GM12878 (cell line): ENCODE measurements around the gene KDM4C. TPM values are rescaled to one million over a fixed set of nuclear protein-coding genes. Genes with fewer than 3 reads are reported as not detected.
A peak's percentile ranks its signal among the peaks of the same experiment; 100 is the strongest.

Experiments
- ATAC-seq: fragments of 200-7000 bp; cut with Tn5 transposase; 3 replicates; pipeline ENCODE4 v1.9.1; 2020; ENCODE audit warnings: mild to moderate bottlenecking, moderate library complexity
- BruUV-seq: library from RNA; stranded (reverse); fragments of 400-500 nt; replicated peaks from 2 replicates; lab custom pipeline; 2021; lab: Mats Ljungman, UMichigan
- CTCF ChIA-PET: fragments of 300-600 bp; sonication (Branson Sonifier 250); formaldehyde crosslinking; extraction: SDS; loops from one replicate; lab custom pipeline; 2021; ENCODE audit warnings: inconsistent platforms; lab: Yijun Ruan, JAX
- POLR2A ChIA-PET: fragments of 350-600 bp; formaldehyde crosslinking; extraction: SDS; loops from one replicate; lab custom pipeline; 2021; ENCODE audit warnings: inconsistent platforms; lab: Charles Lee
- RAD21 ChIA-PET: fragments of 300-600 bp; sonication (Branson Sonifier 250); formaldehyde crosslinking; loops from one replicate; lab custom pipeline; 2023; ENCODE audit warnings: antibody characterized with exemption; ENCODE audit not compliant: unreplicated experiment; lab: Charles Lee
- SMC1A ChIA-PET: fragments of 300-600 bp; sonication (Branson Sonifier 250); formaldehyde crosslinking; loops from one replicate; lab custom pipeline; 2023; ENCODE audit not compliant: unreplicated experiment, uncharacterized antibody; lab: Charles Lee
- DNase-seq: peaks from one replicate; pipeline ENCODE4 v3.0.0-alpha.2; 2011; ENCODE audit warnings: low read depth, low spot score
- FAIRE-seq: peaks from 3 replicates; lab custom pipeline; 2011; peaks lifted over from hg19 to GRCh38; lab: Jason Lieb, UNC
- H2AFZ ChIP-seq: 2 replicates; pipeline ENCODE4 v1.6.0; 2011; ENCODE audit warnings: low read depth, low read length, control low read depth; ENCODE audit not compliant: control insufficient read depth
- H3K27ac ChIP-seq: 2 replicates; pipeline ENCODE4 v1.5.1; 2011; ENCODE audit warnings: control low read depth; ENCODE audit not compliant: control insufficient read depth, insufficient read depth
- H3K27me3 ChIP-seq, 2 experiments: replicated peaks in 1 of 2; 2 replicates each; pipeline versions ENCODE4 v1.6.0 to v1.6.1; 2011; ENCODE audit warnings: low read length in 1 of 2; ENCODE audit not compliant: control insufficient read depth in 2 of 2, insufficient read depth in 2 of 2
- H3K36me3 ChIP-seq, 2 experiments: 2 replicates each; pipeline ENCODE4 v1.5.1; 2011; ENCODE audit warnings: low read length in 1 of 2; ENCODE audit not compliant: control insufficient read depth in 2 of 2, insufficient read depth in 2 of 2
- H3K4me1 ChIP-seq: 2 replicates; pipeline ENCODE4 v1.6.1; 2011; ENCODE audit warnings: mild to moderate bottlenecking, low read length, moderate library complexity, mixed read lengths; ENCODE audit not compliant: control insufficient read depth, insufficient read depth
- H3K4me2 ChIP-seq: 2 replicates; pipeline ENCODE4 v1.6.0; 2011; ENCODE audit warnings: control low read depth; ENCODE audit not compliant: control insufficient read depth, insufficient read depth
- H3K4me3 ChIP-seq: fragments of 200-600 bp; sonication (generic); 2 replicates; pipeline ENCODE4 v1.5.1; 2016
- H3K79me2 ChIP-seq: 2 replicates; pipeline ENCODE4 v1.6.0; 2011; ENCODE audit warnings: low read length; ENCODE audit not compliant: control insufficient read depth, insufficient read depth
- H3K9ac ChIP-seq: 2 replicates; pipeline ENCODE4 v1.8.0; 2011; ENCODE audit warnings: low read length, control low read depth, mixed read lengths; ENCODE audit not compliant: control insufficient read depth, insufficient read depth
- H3K9me3 ChIP-seq: replicated peaks from 3 replicates; pipeline ENCODE4 v1.5.1; 2011; ENCODE audit warnings: mild to moderate bottlenecking, low read length; ENCODE audit not compliant: control insufficient read depth, insufficient read depth
- H4K20me1 ChIP-seq: 2 replicates; pipeline ENCODE4 v1.6.0; 2011; ENCODE audit not compliant: control insufficient read depth, insufficient read depth
- ELK1 ChIP-seq: IDR thresholded peaks from 2 replicates; pipeline ENCODE4 v1.6.1; 2012; ENCODE audit warnings: low read depth, low read length, improper control_type of control experiment
- FOXK2 ChIP-seq: fragments of 450-650 bp; IDR thresholded peaks from 2 replicates; pipeline ENCODE4 v1.6.1; 2017; ENCODE audit warnings: mild to moderate bottlenecking, moderate library complexity
- HCFC1 ChIP-seq: fragments of 150-350 bp; IDR thresholded peaks from 2 replicates; pipeline ENCODE4 v1.6.1; 2014; ENCODE audit warnings: low read length
- JUNB ChIP-seq: IDR thresholded peaks from 2 replicates; pipeline ENCODE4 v1.6.1; 2016; ENCODE audit warnings: antibody characterized with exemption, mild to moderate bottlenecking
- MAX ChIP-seq: IDR thresholded peaks from 2 replicates; pipeline ENCODE4 v1.6.1; 2012; ENCODE audit warnings: low read depth, low read length, improper control_type of control experiment
- MXI1 ChIP-seq: fragments of 150-350 bp; IDR thresholded peaks from 2 replicates; pipeline ENCODE4 v1.6.1; 2011; ENCODE audit warnings: low read depth, mild to moderate bottlenecking, inconsistent platforms, low read length, improper control_type of control experiment
- NRF1 ChIP-seq: conservative IDR thresholded peaks from 2 replicates; pipeline ENCODE4 v1.6.1; 2011; ENCODE audit warnings: mild to moderate bottlenecking, low read depth, low read length, improper control_type of control experiment
- TARDBP ChIP-seq: IDR thresholded peaks from 2 replicates; pipeline ENCODE4 v1.6.1; 2016; ENCODE audit warnings: borderline replicate concordance
- WGBS: methylation state at CpG from one replicate; pipeline ENCODE4 v1.1.6; 2016; ENCODE audit warnings: low lambda C conversion rate; ENCODE audit not compliant: insufficient replicate concordance, insufficient coverage; ENCODE audit errors: missing lambda C conversion rate; 5-methylcytosine and 5-hydroxymethylcytosine counted together
- in situ Hi-C: fragments of 300-500 bp; cut with MboI; formaldehyde crosslinking; loops from 9 replicates; pipeline ENCODE4 v1.14.3; 2018; ENCODE audit warnings: mixed read lengths
- intact Hi-C: fragments of 100-400 bp; cut with micrococcal nuclease; formaldehyde crosslinking; loops from one replicate; pipeline ENCODE4 v1.14.2; 2022; ENCODE audit not compliant: unreplicated experiment
- polyA plus RNA-seq, 11 experiments: library from polyadenylated mRNA; depleted of rRNA in 4 of 11; unstranded in 6 of 11; stranded (reverse) in 5 of 11; fragments of >200 nt; fragmentation: Nextera tagmentation in 4 of 11; fragmentation: Illumina TruSeq in 1 of 11; extraction: Ambion mirVana in 4 of 11; extraction: Trizol in 1 of 11; gene quantifications; 1 replicate in 1 of 11; 2 replicates in 10 of 11; pipeline versions ENCODE4 v1.2.1 to v1.2.3, GENCODE V29; 2011 to 2016; ENCODE audit warnings: inconsistent platforms in 2 of 11, missing spikeins in 2 of 11, low read depth in 1 of 11
- total RNA-seq, 4 experiments: library from RNA; depleted of rRNA in 3 of 4; stranded (reverse); fragments of >200 nt in 3 of 4; fragmentation: Illumina TruSeq in 1 of 4; extraction: Trizol in 1 of 4; gene quantifications; 2 replicates each; pipeline versions ENCODE4 v1.2.1 to v1.2.3, GENCODE V29; 2013 to 2021

The KDM4C gene
- total and polyA plus RNA-seq, 10 of the 15 experiments (the other 5 are each of a cell fraction or from before 2014, with no cell fraction given), result 6.8 to 41.2 (median 20.1) TPM

DNA sequence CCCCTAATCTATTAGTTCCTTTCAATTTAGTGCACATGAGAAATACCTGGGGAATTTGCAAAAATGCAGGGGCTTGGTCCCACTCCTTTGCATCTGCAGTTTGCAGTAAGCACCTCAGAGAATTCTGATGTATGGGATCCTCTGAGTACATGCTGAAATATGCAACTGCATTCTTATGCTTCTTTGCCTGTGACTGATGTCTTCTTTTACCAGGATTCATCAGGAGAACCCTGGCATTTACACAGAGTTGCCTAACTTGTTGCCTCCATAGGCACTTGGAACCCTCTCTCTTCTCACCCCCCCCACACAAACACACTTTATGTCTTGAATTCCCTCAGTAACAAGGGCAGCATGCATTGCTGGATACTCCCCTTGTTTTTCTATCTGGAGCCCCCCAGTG, 173.1 kb downstream of the KDM4C start:
- Histone ChIP-seq H3K4me1 (peaks cover 13% of the 10 kb centered on the region), H3K4me2 (no peak overlapping the region), H4K20me1 (no peaks in the 10 kb centered on the region; the same call in 1 of the 2 replicates), H3K36me3 (peaks cover 0 to 5% of the 10 kb centered on the region in 2 experiments), H3K9ac (no peak overlapping the region), H3K4me3 (no peak overlapping the region), H3K27me3 (no peaks in the 10 kb centered on the region), H2AFZ (no peak overlapping the region), H3K27ac (no peak overlapping the region), H3K9me3 (no peaks in the 10 kb centered on the region; the same call in 2 of the 3 replicates), H3K79me2 (no peaks in the 10 kb centered on the region; the same call in 1 of the 2 replicates)
- TF ChIP-seq MXI1 (no peak), MAX (no peak), FOXK2 (no peak), HCFC1 (no peak), NRF1 (no peak), JUNB (no peak)
- SMC1A ChIA-PET, result no interaction called here
- no peak for ATAC-seq
- POLR2A ChIA-PET, result no interaction called here
- CTCF ChIA-PET, result no interaction called here
- intact Hi-C loops (no loop called here), in situ Hi-C loops (no loop called here)
- no TSS peak for BruUV-seq
- RAD21 ChIA-PET, result interaction anchor here (0.6 kb wide), 1 partner anchor 224 kb away, joined by 3 read pairs; no protein-coding TSS in a partner anchor
- no peak for FAIRE-seq
- no peak for DNase-seq

DNA sequence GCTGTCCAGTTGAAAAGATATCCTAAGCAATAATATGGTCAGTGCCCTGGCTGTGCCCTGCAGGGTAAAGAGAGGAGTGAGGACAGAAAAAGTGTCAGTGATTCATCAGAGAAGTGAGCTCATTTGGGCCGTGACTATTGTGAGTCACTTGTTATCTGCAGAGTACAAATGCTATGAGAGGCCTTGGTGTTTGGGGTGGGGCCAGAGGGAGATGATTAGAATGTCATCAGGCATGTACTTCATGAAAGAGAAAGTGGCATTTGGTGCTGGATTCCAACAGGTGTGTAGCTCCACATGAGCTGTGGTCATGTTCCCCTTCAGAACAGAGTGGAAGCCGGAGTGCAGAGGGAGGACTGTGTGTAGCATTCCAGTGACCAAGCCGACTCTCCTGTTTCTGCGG, 174.1 kb downstream of the KDM4C start:
- intact Hi-C loops (no loop called here), in situ Hi-C loops (no loop called here)
- FAIRE-seq (no peak), ATAC-seq (peak; percentile 75), DNase-seq (no peak)
- Histone ChIP-seq H4K20me1 (no peaks in the 10 kb centered on the region; the same call in 1 of the 2 replicates), H3K27me3 (no peaks in the 10 kb centered on the region), H3K9ac (no peak overlapping the region), H3K36me3 (peaks cover 0 to 5% of the 10 kb centered on the region in 2 experiments), H3K79me2 (no peaks in the 10 kb centered on the region; the same call in 1 of the 2 replicates), H3K4me2 (no peak overlapping the region), H3K4me3 (no peak overlapping the region), H2AFZ (no peak overlapping the region), H3K9me3 (no peaks in the 10 kb centered on the region; the same call in 2 of the 3 replicates), H3K27ac (no peak overlapping the region), H3K4me1 (peaks cover 16% of the 10 kb centered on the region)
- TF ChIP-seq ELK1, result no peak
- no peak for TF ChIP-seq TARDBP
- ChIA-PET SMC1A (interaction anchor here (1.0 to 2.8 kb wide), 6 partner anchors 8 to 34 kb away, joined by 3 to 9 read pairs (median 3); no protein-coding TSS in a partner anchor), POLR2A (interaction anchor here (1.1 to 1.3 kb wide), 2 partner anchors 9 to 21 kb away, joined by 3 read pairs; no protein-coding TSS in a partner anchor), CTCF (interaction anchor here (0.6 to 1.5 kb wide), 6 partner anchors 11 to 105 kb away, joined by 3 to 5 read pairs (median 3); no protein-coding TSS in a partner anchor), RAD21 (no interaction called here)
- whole genome bisulfite sequencing, result 64% methylated on average over 4 of the region's 4 CpGs
- no TSS peak for BruUV-seq
